Measurements from ENCODE around the gene PIH1D1. TPM values are rescaled to one million over a fixed set of nuclear protein-coding genes. Genes with fewer than 3 reads are reported as not detected.

Gene PIH1D1
- 87.2 to 97.5 TPM (median 96.7 TPM) in 5 replicates for total RNA-seq (2022; extraction: Qiagen RNA extraction; ENCODE audit: low read depth)

DNA sequence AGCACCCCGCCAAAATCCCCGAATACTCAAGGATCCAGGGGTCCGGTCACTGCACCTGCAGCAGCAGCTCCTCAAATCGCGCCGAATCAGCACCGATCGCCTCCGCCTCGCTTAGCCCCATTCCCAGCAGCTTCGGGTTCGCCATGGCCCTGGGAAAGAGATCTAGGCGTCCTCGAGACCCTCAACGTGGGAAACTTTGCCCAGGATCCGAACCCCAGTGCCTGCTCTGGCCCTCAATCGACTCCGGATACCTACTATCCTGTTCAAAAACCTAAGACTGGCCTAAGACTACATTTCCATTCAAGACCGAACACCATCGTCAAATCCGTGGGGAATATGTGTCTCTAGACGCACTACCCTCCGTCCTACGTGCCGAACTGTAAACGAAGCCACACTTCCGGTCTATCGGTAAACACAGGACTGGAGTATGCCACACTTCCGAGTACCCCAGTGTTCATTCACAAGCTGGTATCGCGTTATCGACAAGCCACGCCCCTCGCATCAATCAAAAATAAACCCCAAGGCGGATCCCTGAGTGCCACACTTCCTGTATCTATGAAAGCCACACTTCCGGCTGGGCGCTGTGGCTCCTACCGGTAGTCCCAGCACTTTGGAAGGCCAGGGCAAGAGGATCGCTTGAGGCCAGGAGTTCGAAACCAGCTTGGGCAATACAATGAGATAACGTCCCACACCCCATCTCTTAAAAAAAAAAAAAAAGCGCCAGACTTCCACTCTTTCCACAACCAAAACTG is at the start of gene PIH1D1:
PIH1D1 (minus strand) TSS at position 385 of the 752 bp plus-strand sequence; CDS start at position 145, 240 bp downstream.

DNA sequence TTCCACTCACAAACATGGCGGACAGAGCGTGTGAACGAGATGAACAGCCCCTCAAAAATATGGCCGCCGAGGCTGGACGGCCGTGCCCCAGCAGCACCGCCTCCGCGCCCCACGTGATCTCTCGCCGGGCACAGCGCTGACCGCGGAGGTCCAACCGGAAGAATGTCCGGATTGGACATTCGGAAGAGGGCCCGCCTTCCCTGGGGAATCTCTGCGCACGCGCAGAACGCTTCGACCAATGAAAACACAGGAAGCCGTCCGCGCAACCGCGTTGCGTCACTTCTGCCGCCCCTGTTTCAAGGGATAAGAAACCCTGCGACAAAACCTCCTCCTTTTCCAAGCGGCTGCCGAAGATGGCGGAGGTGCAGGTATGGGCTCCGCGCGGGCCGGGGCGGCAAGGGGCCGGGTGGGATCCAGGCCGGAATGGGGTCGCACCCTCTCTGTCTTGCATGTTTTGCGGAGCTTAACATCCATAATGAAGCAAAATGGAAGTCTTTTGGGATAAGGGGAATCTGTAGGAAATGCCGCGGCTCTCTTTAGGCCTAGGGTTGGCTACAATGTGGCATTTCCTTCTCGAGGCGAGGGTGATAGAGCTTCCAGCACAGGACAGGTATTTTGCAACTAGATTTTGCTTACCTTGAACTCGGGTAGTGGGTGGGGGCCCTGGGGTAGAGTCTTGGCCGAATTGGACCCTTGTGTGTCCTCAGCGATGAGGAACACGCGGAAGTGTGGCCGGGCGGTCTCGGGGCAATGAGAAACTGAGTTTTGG is 35.8 kb upstream of the PIH1D1 start, which contains the start of gene RPL13A:
RPL13A (plus strand) TSS at position 332 of the 769 bp plus-strand sequence; CDS start at position 354, 22 bp downstream.

DNA sequence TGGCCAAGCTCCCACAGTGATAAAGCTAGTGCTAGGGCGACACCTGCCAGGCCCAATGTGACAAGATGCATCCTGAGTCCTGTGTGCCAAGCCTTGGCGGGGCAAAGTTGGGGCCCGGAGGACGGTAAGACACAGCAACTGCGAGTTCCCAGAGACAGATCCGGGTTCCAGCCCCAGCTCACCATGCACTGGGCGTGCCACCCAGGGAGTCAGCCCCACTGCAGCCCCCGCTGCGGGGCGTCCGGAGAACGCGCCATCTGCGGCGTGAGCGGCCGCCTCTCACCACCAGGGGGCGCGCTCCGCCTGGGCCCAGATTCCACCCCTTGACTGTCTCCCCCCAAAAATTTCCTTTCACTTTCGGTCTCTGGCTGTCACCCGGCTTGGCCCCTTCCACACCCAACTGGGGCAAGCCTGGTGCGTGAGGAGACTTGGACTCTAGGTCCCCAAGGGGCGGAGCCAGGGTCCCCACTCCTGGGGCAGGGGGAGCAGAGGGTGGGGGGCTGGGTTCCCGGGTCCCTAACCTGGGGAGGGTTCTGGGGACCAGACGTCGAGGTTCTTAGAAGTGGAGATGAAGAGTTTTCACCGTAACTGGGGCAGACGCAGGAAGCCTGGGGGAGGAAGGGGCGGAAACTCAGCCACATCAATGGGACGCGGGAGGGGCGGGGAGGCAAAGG is 22.4 kb upstream of the PIH1D1 start, which contains the start of gene FLT3LG:
FLT3LG (plus strand) TSS at position 348 of the 674 bp plus-strand sequence. CDS start 425 bp downstream, outside the sequence.

DNA sequence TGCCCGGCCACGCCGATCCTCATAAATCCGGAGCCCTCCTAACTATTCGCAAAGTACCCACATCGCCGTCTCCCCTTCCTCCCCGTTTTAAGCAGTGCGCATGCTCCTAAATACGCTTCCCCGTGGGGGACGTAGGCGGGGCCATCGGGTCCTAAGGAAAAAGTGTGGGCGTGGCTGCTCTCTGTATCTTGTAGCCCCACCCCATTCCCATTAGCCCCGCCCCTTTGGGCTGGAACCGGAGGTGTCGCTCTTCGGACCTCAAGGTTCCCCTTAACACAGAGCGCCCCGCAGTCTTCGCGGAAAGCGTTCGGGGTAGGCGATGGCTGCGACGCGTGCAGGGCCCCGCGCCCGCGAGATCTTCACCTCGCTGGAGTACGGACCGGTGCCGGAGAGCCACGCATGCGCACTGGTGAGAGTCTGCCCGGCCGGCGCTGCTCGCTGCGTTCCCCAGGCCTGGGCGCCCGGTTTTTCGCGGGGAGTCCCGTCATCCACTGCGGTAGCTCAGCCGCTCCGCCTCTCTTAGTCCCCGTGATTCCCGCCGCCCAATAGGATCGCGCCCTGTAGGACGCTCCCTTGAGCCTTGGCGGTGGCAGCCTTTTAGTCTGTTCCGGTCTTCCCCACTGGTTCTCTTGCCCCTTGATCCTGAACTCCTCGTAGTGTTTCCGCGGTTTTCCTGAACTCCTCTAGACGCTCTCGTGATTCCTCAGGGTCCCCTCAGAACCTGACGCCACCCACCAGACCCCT is 1.6 kb upstream of the PIH1D1 start, which contains the start of gene ALDH16A1:
ALDH16A1 (plus strand) TSS at position 213 of the 744 bp plus-strand sequence; CDS start at position 320, 107 bp downstream.

DNA sequence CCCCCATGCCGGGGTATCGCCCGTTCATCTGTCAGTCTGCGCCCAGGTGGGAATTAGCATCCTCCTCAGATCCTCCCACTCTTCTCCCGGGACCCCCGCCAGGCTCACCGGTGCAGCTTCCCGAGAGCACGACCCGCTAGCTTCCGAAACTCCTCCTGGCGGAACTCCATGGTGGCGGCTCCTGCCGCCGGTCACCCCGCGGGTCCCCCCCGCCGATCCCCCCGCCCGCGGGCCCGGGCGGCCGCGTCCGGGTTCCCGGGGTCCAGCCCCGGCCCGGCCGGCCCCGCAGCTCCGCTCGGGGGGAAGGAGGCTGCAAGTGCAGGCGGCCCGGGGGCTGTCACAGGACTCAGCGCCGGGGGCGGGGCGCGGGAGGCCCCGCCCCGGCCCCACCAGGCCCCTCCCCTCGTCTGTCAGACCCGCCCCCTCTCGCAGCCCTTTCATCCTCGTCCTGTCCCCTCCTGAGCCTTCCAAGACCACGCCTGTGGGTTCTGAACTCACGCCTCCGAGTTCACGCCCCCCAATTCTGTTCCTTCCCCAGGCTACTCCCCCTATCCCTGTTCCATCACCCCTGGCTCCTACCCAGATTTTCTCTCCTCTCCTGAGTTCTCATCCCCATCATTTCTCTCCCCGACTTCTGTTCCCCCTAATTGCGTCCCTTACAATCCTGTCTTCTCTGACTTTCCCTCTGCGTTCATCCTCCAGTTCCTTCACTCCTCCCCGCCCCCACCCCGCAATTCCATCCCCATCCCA is 10.2 kb downstream of the PIH1D1 start, which contains the start of gene SLC17A7:
SLC17A7 (minus strand) TSS at position 318 of the 750 bp plus-strand sequence; CDS start at position 170, 148 bp downstream.

DNA sequence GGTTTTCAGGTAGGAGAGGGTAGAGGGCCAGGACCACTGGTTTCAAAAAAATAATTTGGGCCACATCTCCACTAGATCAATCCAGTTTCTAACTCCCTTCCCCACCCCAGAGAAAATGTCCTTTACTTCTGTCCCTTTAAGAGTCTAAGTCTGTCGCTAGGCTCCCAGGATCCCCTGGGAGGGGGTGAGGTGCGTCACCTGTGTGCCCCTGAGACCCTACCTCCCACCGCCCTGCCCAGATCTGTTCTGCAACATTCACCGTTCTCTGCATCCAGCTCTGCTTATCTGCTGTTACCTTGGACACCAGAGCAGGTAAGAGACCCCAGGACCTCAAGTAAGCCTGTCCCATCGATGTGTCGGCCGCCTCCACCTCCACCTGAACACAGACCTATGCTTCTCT is 26.4 kb downstream of the PIH1D1 start, which contains the start of gene GFY:
GFY (plus strand) TSS at position 211 of the 400 bp plus-strand sequence. CDS start 1,043 bp downstream, outside the sequence.

DNA sequence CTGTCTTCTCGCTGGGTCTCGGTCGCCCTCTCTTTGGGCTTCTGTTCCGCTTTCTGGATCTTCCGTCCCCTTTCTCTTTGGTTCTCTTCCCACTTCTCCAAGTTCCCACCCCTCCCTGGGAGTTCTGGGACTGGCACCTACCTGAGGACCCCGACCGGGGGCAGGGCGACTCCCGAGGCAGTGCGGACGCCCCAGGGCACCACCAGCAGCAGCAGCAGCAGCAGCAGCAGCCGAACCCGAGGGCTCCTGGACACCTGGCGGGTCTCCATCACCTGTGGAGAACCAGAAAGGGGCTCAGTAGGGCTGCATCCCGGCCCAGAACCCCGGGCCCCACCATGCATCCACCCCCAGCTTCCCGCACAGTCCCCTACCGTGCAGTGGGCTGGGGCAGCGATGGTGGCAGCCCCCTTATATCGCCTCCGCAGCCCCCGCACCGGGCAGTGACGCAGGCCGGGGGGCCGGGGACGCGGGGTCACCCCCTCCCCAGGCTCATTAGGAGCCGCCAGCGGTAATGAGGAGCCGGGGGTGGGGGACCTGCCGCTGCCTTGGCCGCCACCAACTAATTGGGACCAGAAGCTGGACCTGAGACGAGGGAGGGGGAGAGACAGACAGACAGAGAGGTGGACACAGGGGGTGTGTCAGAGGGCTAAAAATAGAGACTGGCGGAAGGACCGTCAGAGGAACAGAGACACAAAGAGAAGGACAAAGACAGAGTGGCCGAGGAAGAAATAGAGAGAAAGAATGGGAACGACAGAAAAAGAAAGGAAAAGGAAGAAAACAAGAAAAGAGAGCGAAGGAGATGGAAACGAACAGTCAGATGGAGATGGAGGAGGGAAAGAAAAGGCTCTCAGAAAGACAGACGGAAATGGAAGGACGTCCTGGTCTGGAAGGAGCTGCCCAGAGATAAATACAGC is 28.3 kb downstream of the PIH1D1 start, which contains the start of gene PTH2:
PTH2 (minus strand) TSS at position 371 of the 914 bp plus-strand sequence; CDS start at position 269, 102 bp downstream.

Other genes with a start within 250 kb of the PIH1D1 start
- 1.1 to 1.6 TPM (median 1.2 TPM) in 5 replicates for gene SLC6A16, start 126.6 kb downstream of the PIH1D1 start, total RNA-seq (2022; extraction: Qiagen RNA extraction; ENCODE audit: low read depth)
- gene CD37, start 116.4 kb downstream of the PIH1D1 start, total RNA-seq (2022; extraction: Qiagen RNA extraction; ENCODE audit: low read depth): not detected in 5 replicates
- 14.1 to 23.1 TPM (median 18.6 TPM) in 5 replicates for gene TEAD2, start 89.4 kb downstream of the PIH1D1 start, total RNA-seq (2022; extraction: Qiagen RNA extraction; ENCODE audit: low read depth)
- gene DKKL1, start 87.9 kb downstream of the PIH1D1 start, total RNA-seq (2022; extraction: Qiagen RNA extraction; ENCODE audit: low read depth): 0.33 to 0.78 TPM (median 0.62 TPM) in 5 replicates
- not detected in 5 replicates for gene KASH5, start 63.6 kb downstream of the PIH1D1 start, total RNA-seq (2022; extraction: Qiagen RNA extraction; ENCODE audit: low read depth)
- not detected in 5 replicates for gene PTH2, start 28.4 kb downstream of the PIH1D1 start, total RNA-seq (2022; extraction: Qiagen RNA extraction; ENCODE audit: low read depth)
- gene GFY, start 26.4 kb downstream of the PIH1D1 start, total RNA-seq (2022; extraction: Qiagen RNA extraction; ENCODE audit: low read depth): 0.07 to 0.22 TPM (median 0.18 TPM) in 4 of 5 replicates, not detected in the other
- 0.49 to 0.63 TPM (median 0.61 TPM) in 5 replicates for gene SLC17A7, start 10.3 kb downstream of the PIH1D1 start, total RNA-seq (2022; extraction: Qiagen RNA extraction; ENCODE audit: low read depth)
- gene ALDH16A1, start 1.4 kb upstream of the PIH1D1 start, total RNA-seq (2022; extraction: Qiagen RNA extraction; ENCODE audit: low read depth): 14.5 to 29.0 TPM (median 22.6 TPM) in 5 replicates
- gene FLT3LG, start 22.4 kb upstream of the PIH1D1 start, total RNA-seq (2022; extraction: Qiagen RNA extraction; ENCODE audit: low read depth): 0.68 to 1.7 TPM (median 1.2 TPM) in 5 replicates
- gene RPL13A, start 35.8 kb upstream of the PIH1D1 start, total RNA-seq (2022; extraction: Qiagen RNA extraction; ENCODE audit: low read depth): 3,835 to 4,657 TPM (median 3,991 TPM) in 5 replicates
- gene RPS11, start 44.6 kb upstream of the PIH1D1 start, total RNA-seq (2022; extraction: Qiagen RNA extraction; ENCODE audit: low read depth): 3,649 to 5,162 TPM (median 3,839 TPM) in 5 replicates
- gene FCGRT, start 60.8 kb upstream of the PIH1D1 start, total RNA-seq (2022; extraction: Qiagen RNA extraction; ENCODE audit: low read depth): 26.1 to 29.8 TPM (median 28.3 TPM) in 5 replicates
- 1.5 to 2.1 TPM (median 1.7 TPM) in 5 replicates for gene RCN3, start 76.2 kb upstream of the PIH1D1 start, total RNA-seq (2022; extraction: Qiagen RNA extraction; ENCODE audit: low read depth)
- gene NOSIP, start 128.7 kb upstream of the PIH1D1 start, total RNA-seq (2022; extraction: Qiagen RNA extraction; ENCODE audit: low read depth): 84.6 to 109 TPM (median 95.2 TPM) in 5 replicates
- gene PRRG2, start 129.5 kb upstream of the PIH1D1 start, total RNA-seq (2022; extraction: Qiagen RNA extraction; ENCODE audit: low read depth): 0.54 to 1.2 TPM (median 0.87 TPM) in 5 replicates
- 27.6 to 35.1 TPM (median 29.7 TPM) in 5 replicates for gene PRR12, start 139.4 kb upstream of the PIH1D1 start, total RNA-seq (2022; extraction: Qiagen RNA extraction; ENCODE audit: low read depth)
- gene RRAS, start 188.3 kb upstream of the PIH1D1 start, total RNA-seq (2022; extraction: Qiagen RNA extraction; ENCODE audit: low read depth): 83.1 to 125 TPM (median 114 TPM) in 5 replicates
- gene SCAF1, start 190.4 kb upstream of the PIH1D1 start, total RNA-seq (2022; extraction: Qiagen RNA extraction; ENCODE audit: low read depth): 41.9 to 71.4 TPM (median 66.3 TPM) in 5 replicates
- gene IRF3, start 214.0 kb upstream of the PIH1D1 start, total RNA-seq (2022; extraction: Qiagen RNA extraction; ENCODE audit: low read depth): 86.3 to 119 TPM (median 102 TPM) in 5 replicates
- gene BCL2L12, start 214.1 kb upstream of the PIH1D1 start, total RNA-seq (2022; extraction: Qiagen RNA extraction; ENCODE audit: low read depth): 58.3 to 77.0 TPM (median 67.6 TPM) in 5 replicates
- gene PRMT1, start 225.5 kb upstream of the PIH1D1 start, total RNA-seq (2022; extraction: Qiagen RNA extraction; ENCODE audit: low read depth): 373 to 457 TPM (median 431 TPM) in 5 replicates
- 4.0 to 7.6 TPM (median 5.7 TPM) in 5 replicates for gene ADM5, start 237.8 kb upstream of the PIH1D1 start, total RNA-seq (2022; extraction: Qiagen RNA extraction; ENCODE audit: low read depth)
- gene CPT1C, start 239.3 kb upstream of the PIH1D1 start, total RNA-seq (2022; extraction: Qiagen RNA extraction; ENCODE audit: low read depth): 11.6 to 14.6 TPM (median 13.4 TPM) in 5 replicates

All from A549 treated with DMSO at 1 μM for 4 hours (cell line).